DND-41 (cell line): ENCODE results near the gene SLC35E2B.
"Not testable (repeated sequence)": the region's sequence is repeated elsewhere in the genome, so short reads cannot be mapped to it uniquely, and the experiment has no call there.

ENCODE experiments used
- ATAC-seq: fragments of 200-7000 bp; cut with Tn5 transposase; 3 replicates; pipeline ENCODE4 v1.9.1; 2021; ENCODE audit warnings: low read depth; ENCODE audit not compliant: insufficient read depth
- DNase-seq: peaks from one replicate; pipeline ENCODE4 v3.0.0-alpha.2; 2020
- H2AFZ ChIP-seq: 2 replicates; pipeline ENCODE4 v1.6.0; 2012; ENCODE audit warnings: low read depth, low read length
- H3K27ac ChIP-seq: 2 replicates; pipeline ENCODE4 v1.5.1; 2012; ENCODE audit warnings: low read length, inconsistent platforms
- H3K27me3 ChIP-seq: fragments of 200-600 bp; sonication (generic); 2 replicates; pipeline ENCODE4 v1.6.0; 2012; ENCODE audit warnings: low read length, mild to moderate bottlenecking, inconsistent platforms; ENCODE audit not compliant: insufficient read depth, poor library complexity
- H3K36me3 ChIP-seq: 2 replicates; pipeline ENCODE4 v1.5.1; 2012; ENCODE audit warnings: low read length, inconsistent platforms; ENCODE audit not compliant: insufficient read depth
- H3K4me1 ChIP-seq: 2 replicates; pipeline ENCODE4 v1.5.1; 2012; ENCODE audit warnings: mild to moderate bottlenecking, low read length; ENCODE audit not compliant: insufficient read depth
- H3K4me2 ChIP-seq: 2 replicates; pipeline ENCODE4 v1.6.0; 2012; ENCODE audit warnings: mild to moderate bottlenecking, moderate library complexity, low read length, inconsistent platforms; ENCODE audit not compliant: insufficient read depth
- H3K4me3 ChIP-seq, 2 experiments: fragments of 200-600 bp in 1 of 2; shearing (Covaris generic) in 1 of 2; 2 replicates each; pipeline ENCODE4 v1.5.1; 2012 to 2016; ENCODE audit warnings: inconsistent platforms in 2 of 2, low read length in 2 of 2, mild to moderate bottlenecking in 2 of 2, low read depth in 1 of 2, moderate library complexity in 1 of 2
- H3K79me2 ChIP-seq: 2 replicates; pipeline ENCODE4 v1.6.0; 2012; ENCODE audit warnings: low read length, inconsistent platforms; ENCODE audit not compliant: insufficient read depth
- H3K9ac ChIP-seq: 2 replicates; pipeline ENCODE4 v1.6.0; 2012; ENCODE audit warnings: low read depth, mild to moderate bottlenecking, inconsistent platforms, low read length, moderate library complexity
- H3K9me3 ChIP-seq: 2 replicates; pipeline ENCODE4 v1.5.1; 2012; ENCODE audit warnings: low read length, moderate library complexity, mild to moderate bottlenecking, inconsistent platforms; ENCODE audit not compliant: insufficient read depth, severe bottlenecking
- H4K20me1 ChIP-seq: 2 replicates; pipeline ENCODE4 v1.6.0; 2012; ENCODE audit warnings: low read length; ENCODE audit not compliant: insufficient read depth
- EZH2 ChIP-seq: IDR thresholded peaks from 3 replicates; pipeline ENCODE4 v1.6.1; 2012; ENCODE audit warnings: borderline replicate concordance, low read depth, mild to moderate bottlenecking, moderate library complexity, low read length, inconsistent platforms; ENCODE audit not compliant: severe bottlenecking
- TF ChIP-seq, protein P1 (sequence below): IDR thresholded peaks from 2 replicates; pipeline ENCODE4 v1.5.1; 2012; ENCODE audit warnings: borderline replicate concordance, low read length, moderate library complexity, mild to moderate bottlenecking; ENCODE audit not compliant: poor library complexity, severe bottlenecking; ENCODE audit errors: extremely low read depth

The SLC35E2B gene

DNA sequence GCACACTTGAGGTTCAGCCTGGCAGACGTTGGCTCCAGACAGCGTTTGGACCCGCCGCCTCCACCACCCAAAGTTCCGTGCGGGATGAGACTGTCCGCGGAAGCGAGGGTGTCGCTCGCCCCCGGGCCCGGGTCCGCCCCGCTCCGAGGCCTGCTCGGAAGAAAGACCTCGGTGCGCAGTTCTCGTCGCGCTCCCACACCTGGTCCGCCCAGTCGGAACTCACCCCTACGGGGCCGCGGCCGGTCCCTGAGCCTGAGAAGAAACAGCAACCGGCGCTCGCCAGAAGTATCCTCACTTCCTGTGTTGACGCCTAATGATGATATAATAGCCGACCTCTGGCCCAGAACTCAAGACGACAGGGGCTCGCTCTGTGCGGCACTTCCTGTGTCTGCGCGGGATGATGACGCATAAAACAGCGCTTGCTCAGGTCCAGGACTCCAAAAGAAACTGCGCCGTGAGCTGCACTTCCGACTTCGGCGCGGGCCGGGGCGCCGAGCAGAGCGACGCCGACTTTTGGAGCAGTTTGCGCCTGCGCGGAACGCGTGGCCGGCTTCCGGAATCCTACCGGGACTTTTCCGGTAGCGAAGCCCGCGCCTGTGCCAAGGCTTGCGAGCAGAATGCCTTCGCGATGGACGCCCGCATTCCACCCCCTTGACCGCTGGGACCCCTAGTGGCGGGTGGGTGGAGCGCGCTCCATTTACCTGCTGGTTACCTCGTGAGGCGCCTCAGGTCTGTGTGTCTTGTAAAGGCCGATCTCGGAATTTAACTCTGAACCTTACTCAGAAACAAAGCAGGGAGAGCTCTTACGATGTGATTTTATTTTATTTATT, 31.7 kb upstream of the SLC35E2B start, which contains the start of gene CDK11A:
CDK11A (minus strand) TSS at position 323 of the 830 bp plus-strand sequence. CDS start 1,539 bp downstream, outside the sequence.
- not testable (repeated sequence) for H3K9me3 ChIP-seq, H3K27me3 ChIP-seq, H4K20me1 ChIP-seq
- Histone ChIP-seq H3K36me3 (peaks cover 23% of the 10 kb centered on the region), H2AFZ (peak within 1 kb of the TSS; percentile 88), H3K4me3 (peak within 1 kb of the TSS; percentile 84 to 85), H3K4me1 (peaks cover 15% of the 10 kb centered on the region), H3K79me2 (peaks cover 20% of the 10 kb centered on the region), H3K4me2 (peak within 1 kb of the TSS; percentile 60), H3K27ac (peak within 1 kb of the TSS; percentile 84), H3K9ac (peak within 1 kb of the TSS; percentile 69)
- DNase-seq (peak; percentile 98), ATAC-seq (peak; percentile 98)
- TF ChIP-seq, protein P1, sequence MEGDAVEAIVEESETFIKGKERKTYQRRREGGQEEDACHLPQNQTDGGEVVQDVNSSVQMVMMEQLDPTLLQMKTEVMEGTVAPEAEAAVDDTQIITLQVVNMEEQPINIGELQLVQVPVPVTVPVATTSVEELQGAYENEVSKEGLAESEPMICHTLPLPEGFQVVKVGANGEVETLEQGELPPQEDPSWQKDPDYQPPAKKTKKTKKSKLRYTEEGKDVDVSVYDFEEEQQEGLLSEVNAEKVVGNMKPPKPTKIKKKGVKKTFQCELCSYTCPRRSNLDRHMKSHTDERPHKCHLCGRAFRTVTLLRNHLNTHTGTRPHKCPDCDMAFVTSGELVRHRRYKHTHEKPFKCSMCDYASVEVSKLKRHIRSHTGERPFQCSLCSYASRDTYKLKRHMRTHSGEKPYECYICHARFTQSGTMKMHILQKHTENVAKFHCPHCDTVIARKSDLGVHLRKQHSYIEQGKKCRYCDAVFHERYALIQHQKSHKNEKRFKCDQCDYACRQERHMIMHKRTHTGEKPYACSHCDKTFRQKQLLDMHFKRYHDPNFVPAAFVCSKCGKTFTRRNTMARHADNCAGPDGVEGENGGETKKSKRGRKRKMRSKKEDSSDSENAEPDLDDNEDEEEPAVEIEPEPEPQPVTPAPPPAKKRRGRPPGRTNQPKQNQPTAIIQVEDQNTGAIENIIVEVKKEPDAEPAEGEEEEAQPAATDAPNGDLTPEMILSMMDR = peak; percentile 21

DNA sequence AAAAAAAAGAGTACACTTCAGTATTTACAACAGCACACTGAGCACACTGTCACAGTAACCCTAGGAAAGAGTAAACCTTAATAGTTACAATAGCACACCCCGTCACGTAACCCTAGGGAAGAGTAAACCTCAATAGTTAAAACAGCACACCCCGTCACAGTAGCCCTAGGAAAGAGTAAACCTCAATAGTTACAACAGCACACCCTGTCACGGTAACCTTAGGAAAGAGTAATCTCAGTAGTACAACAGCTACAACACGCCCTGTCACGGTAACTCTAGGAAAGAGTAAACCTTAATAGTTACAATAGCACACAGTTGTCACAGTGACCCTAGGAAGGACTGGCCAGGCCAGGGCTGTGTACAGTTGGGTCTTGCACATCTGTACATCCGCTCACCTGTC, 28.6 kb upstream of the SLC35E2B start:
- Histone ChIP-seq H3K4me1 (peaks cover 15% of the 10 kb centered on the region), H3K36me3 (peaks cover 38% of the 10 kb centered on the region), H3K9ac (no peak overlapping the region), H3K27ac (no peak overlapping the region), H3K4me3 (no peak overlapping the region), H2AFZ (no peak overlapping the region), H3K9me3 (no peaks in the 10 kb centered on the region), H3K4me2 (no peak overlapping the region), H3K27me3 (no peaks in the 10 kb centered on the region), H4K20me1 (no peaks in the 10 kb centered on the region), H3K79me2 (peaks cover 19% of the 10 kb centered on the region)
- DNase-seq = no peak
- no peak for ATAC-seq
- TF ChIP-seq EZH2 = no peak
- TF ChIP-seq, protein P1 = no peak

DNA sequence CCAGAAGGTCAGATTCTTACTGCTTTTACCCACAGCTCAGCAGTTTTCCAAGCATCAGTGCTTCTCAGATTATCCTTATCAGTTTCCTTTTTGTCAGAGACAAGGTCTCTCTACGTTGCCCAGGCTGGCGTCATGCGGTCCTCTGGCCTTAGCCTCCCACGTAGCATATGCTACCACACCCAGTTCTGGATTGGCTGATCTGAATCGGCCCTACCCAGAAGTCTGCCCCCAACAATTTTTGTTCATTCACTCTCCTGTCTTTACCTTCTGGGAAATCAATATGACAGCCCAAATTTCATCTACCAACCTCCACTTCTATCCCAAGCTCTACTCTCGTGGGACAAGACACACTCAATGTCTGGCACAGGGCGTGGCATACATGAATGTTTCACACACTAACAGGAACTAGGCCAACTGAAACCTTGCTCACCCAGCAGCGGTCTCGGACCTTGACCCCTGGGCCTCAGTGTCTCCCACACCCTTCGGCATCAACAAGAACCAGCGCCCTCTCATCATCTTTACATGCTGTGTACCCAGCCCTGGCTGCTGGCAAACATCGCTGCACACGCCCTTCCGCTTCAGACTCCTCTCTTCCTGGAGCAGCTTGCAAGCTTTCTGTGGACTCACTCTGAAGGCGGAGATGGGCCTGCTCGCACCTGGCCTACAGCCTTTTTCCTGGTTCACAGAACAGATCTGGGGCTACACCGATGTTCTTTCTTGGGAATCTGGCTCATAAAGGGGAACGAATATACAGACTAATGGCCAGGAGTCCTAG, 22.7 kb upstream of the SLC35E2B start:
- H3K4me1 ChIP-seq, H3K4me3 ChIP-seq, ATAC-seq, DNase-seq, H3K79me2 ChIP-seq, H3K9ac ChIP-seq, H4K20me1 ChIP-seq, H2AFZ ChIP-seq, H3K27ac ChIP-seq, H3K4me2 ChIP-seq, H3K27me3 ChIP-seq, H3K9me3 ChIP-seq: not testable (repeated sequence)
- peaks cover 35% of the 10 kb centered on the region for H3K36me3 ChIP-seq

DNA sequence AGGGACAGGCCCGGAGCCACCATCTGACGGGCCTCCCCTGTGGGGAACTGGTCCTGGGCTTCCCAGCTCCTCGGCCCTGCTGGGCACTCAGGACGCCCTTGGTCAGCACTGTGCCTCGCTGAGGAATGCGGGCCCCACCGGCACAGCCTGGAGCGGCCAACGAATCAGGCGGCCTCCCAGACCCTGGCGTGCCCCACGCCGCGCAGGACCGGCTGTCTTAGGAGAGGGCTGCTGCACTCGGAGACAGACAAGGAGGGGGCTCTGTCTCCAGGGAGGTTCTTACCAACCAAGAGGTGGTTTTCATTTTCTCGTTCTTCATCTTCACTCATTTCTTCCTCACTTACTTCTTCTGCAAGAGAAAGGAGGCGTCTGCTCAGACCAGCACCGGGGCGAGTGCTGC, 15.3 kb upstream of the SLC35E2B start:
- H3K36me3 ChIP-seq = peaks cover 13% of the 10 kb centered on the region; the same call in 1 of the 2 replicates

DNA sequence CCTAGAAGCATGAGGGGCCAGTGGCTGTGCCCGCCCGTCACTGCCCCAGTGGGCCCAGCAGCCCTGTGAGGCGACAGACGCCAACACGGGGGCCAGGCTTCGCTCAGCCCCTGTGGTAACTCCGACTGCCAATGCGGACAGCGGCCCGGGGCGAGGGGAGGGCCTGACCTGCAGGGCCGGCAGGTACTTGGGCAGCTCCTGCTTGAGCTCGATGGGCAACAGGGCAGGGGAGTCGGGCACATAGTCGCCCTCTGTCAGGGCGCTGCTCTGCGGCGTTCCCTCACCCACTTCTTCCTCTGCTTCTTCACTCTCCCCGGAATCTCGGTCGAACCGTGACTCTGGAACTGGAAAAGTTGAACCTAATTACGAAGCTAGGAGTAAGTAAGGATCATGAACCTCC, 14.6 kb upstream of the SLC35E2B start:
- ATAC-seq, H3K27me3 ChIP-seq, H3K4me1 ChIP-seq, H4K20me1 ChIP-seq, H3K9me3 ChIP-seq, H3K4me3 ChIP-seq, H3K9ac ChIP-seq, H3K79me2 ChIP-seq, H2AFZ ChIP-seq, DNase-seq, H3K27ac ChIP-seq, H3K4me2 ChIP-seq: not testable (repeated sequence)
- H3K36me3 ChIP-seq = peaks cover 13% of the 10 kb centered on the region; the same call in 1 of the 2 replicates

More for the DNA sequence above, 15.3 kb upstream of the SLC35E2B start:
- not testable (repeated sequence) for ATAC-seq, H3K9me3 ChIP-seq, DNase-seq, H3K9ac ChIP-seq, H3K27ac ChIP-seq, H3K4me3 ChIP-seq, H2AFZ ChIP-seq, H3K79me2 ChIP-seq, H4K20me1 ChIP-seq, H3K4me2 ChIP-seq, H3K27me3 ChIP-seq, H3K4me1 ChIP-seq

DNA sequence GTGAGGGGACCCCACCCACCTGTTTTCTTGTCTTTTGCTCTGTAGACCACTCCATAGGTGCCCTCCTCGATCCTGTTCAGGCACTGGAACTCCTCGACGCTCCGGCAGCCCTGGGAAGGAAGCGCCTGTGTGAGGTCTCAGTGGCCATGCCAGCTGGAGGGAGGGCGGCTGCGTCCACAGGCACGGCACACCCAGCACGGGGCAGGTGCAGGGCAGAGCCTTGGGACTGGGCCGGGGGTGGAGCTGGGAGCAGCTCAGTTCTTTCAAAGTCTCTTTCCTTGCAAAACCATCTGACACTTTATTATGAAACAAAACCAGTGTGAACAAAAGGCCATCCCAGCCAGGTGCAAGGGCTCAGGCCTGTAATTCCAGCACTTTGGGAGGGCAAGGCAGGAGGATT, 13.0 kb upstream of the SLC35E2B start:
- not testable (repeated sequence) for H2AFZ ChIP-seq, DNase-seq, H3K79me2 ChIP-seq, H3K9ac ChIP-seq, ATAC-seq, H3K27ac ChIP-seq, H3K9me3 ChIP-seq, H3K4me3 ChIP-seq, H4K20me1 ChIP-seq, H3K4me2 ChIP-seq, H3K27me3 ChIP-seq, H3K4me1 ChIP-seq
- H3K36me3 ChIP-seq = peaks cover 13% of the 10 kb centered on the region; the same call in 1 of the 2 replicates
